GM10248 (cell line): Measurements from ENCODE around the gene CRTC1.
A peak's percentile ranks its signal among the peaks of the same experiment; 100 is the strongest.
"Not testable (repeated sequence)": the region's sequence is repeated elsewhere in the genome, so short reads cannot be mapped to it uniquely, and the experiment has no call there.

Experiments used
- CTCF ChIA-PET: fragments of 300-600 bp; sonication (Branson Sonifier 250); formaldehyde crosslinking; extraction: SDS; loops from one replicate; lab custom pipeline; 2021; ENCODE audit warnings: antibody characterized with exemption; lab: Yijun Ruan, JAX
- POLR2A ChIA-PET: fragments of 350-650 bp; sonication (Branson Sonifier 250); formaldehyde crosslinking; extraction: SDS; loops from one replicate; lab custom pipeline; 2020; ENCODE audit warnings: antibody characterized with exemption; lab: Yijun Ruan, JAX
- DNase-seq: peaks from one replicate; pipeline ENCODE4 v3.0.0; 2012; ENCODE audit errors: extremely low spot score
- CTCF ChIP-seq: IDR thresholded peaks from 2 replicates; pipeline ENCODE4 v1.5.1; 2012; ENCODE audit warnings: mild to moderate bottlenecking, low read depth; ENCODE audit errors: extremely low read depth, missing control alignments, control extremely low read depth

The CRTC1 gene

GRCh38 chr19:18802354-18802753, 118.9 kb downstream of the CRTC1 start:
- ChIA-PET POLR2A (no interaction called here), CTCF (no interaction called here)
- DNase-seq, result peak; percentile 4
- TF ChIP-seq CTCF, result no peak

DNA sequence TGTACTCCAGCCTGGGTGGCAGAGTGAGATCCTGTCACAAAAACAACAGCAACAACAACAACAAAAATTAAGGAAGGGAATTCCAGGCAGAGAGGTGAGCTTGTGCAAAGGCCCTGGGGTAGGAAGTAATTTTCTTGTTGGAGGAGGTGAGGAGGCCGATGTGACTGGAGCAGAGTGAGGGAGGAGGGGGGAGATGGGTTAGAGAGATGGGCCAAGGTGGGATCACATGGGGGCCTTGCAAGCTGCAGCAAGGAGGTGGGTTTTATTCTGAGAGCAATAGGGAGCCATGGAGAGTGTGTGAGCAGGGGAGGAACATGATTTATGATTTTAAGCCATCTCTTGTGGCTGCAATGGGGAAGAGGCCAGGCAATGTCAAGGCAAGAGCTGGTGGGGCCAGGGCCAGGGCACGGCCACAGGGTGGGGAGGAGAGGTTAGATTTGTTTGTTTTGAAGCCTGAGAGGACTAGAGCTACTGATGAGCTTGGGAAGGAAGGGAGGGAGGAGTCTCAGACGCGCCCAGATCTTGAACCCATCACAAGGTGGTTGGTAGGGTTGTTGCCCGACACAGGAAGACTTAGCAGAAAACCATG, 120.2 kb downstream of the CRTC1 start:
- no peak for TF ChIP-seq CTCF
- POLR2A ChIA-PET, result no interaction called here
- no peak for DNase-seq
- CTCF ChIA-PET, result no interaction called here

DNA sequence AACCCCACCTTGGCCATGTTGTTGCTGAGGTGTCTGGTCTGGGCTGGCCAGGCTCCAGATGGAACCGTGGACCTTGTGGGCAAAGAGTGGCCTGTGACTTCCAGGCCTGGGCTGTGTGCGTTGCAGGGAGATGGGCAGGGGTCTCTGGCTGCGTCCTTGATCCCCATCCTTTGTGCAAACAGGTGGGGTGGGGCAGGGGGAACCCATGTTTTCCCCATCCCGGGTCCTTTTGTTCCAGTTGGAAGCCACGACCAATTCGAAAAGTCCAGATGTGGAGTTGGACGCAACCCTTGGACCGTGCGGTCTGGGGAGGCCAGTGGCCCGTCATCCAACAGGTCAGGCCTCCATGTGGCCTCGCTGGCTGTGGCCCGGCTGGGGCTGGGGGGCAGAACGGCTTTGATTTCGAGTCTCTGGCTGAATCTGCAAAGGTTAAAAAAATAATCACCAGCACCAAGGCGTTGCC, 120.7 kb downstream of the CRTC1 start:
- CTCF ChIA-PET, result no interaction called here
- no peak for DNase-seq
- POLR2A ChIA-PET, result no interaction called here
- no peak for TF ChIP-seq CTCF

GRCh38 chr19:18804643-18805042, 121.2 kb downstream of the CRTC1 start:
- DNase-seq, result no peak
- CTCF ChIA-PET, result no interaction called here
- POLR2A ChIA-PET, result no interaction called here
- TF ChIP-seq CTCF, result no peak

DNA sequence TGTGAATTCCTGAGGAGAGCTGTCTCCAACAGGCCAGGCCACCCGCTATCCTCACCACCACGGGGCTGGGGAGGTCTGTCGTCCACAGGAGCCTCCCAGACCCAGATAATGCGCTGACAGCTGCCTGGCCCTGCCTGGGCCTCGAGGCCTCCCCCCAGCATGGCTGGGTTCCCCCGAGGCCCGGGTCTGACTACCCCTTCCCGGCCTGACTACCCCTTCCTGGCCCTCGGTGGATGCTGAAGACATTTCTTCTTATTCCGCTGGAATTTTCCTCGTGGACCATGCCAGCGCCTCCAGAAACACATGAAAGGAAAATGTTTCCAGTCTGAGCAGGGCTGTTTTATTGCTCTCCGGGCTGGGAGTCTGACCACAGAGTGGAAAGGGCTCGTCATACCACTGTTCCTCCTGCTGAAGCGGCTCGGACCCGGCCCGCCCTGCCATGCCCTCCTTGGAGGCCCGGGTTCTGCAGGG, 124.4 kb downstream of the CRTC1 start:
- no peak for TF ChIP-seq CTCF
- POLR2A ChIA-PET, result no interaction called here
- DNase-seq, result no peak
- CTCF ChIA-PET, result no interaction called here

GRCh38 chr19:18809149-18809868, 125.8 kb downstream of the CRTC1 start:
- ChIA-PET POLR2A (interaction anchor here (0.6 kb wide), 1 partner anchor 35 kb away, joined by 5 read pairs; no protein-coding TSS in a partner anchor), CTCF (interaction anchor here (1.2 kb wide), 1 partner anchor 13 kb away, joined by 3 read pairs; no protein-coding TSS in a partner anchor)
- TF ChIP-seq CTCF, result no peak

DNA sequence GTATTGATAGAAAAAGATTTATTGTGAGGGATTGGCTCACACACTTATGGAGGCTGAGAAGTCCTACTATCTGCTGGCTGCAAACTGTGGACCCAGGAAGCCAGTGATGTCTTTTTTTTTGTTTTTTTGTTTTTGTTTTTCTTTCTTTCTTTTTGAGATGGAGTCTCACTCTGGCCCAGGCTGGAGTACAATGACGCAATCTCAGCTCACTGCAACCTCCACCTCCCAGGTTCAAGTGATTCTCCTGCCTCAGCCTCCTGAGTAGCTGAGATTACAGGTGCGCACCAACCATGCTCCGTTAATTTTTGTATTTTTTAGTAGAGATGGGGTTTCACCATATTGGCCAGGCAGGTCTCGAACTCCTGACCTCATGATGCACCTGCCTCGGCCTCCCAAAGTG, 128.2 kb downstream of the CRTC1 start:
- DNase-seq, CTCF ChIA-PET, POLR2A ChIA-PET: not testable (repeated sequence)

More at GRCh38 chr19:18809149-18809868, 125.8 kb downstream of the CRTC1 start:
- no peak for DNase-seq
